Stimulated activated CD8-positive, alpha-beta memory T cell treated with anti-CD3 and anti-CD28 coated beads, Interleukin-4, amount 100 ng/mL, for 24 hours (primary cell): ENCODE measurements around the gene RAB5B.
"Not testable (repeated sequence)": the region's sequence is repeated elsewhere in the genome, so short reads cannot be mapped to it uniquely, and the experiment has no call there.

Experiments used
- DNase-seq: peaks from one replicate; pipeline ENCODE4 v3.0.0-alpha.2; 2020; ENCODE audit warnings: low read depth

RAB5B gene

GRCh38 chr12:55942055-55942454, 31.8 kb upstream of the RAB5B start:
- DNase-seq, result no peak

GRCh38 chr12:55942577-55943136, 31.2 kb upstream of the RAB5B start:
- DNase-seq, result no peak

- no peak for DNase-seq
These were observed 27.3 kb upstream of the RAB5B start for GRCh38 chr12:55946553-55946952.

GRCh38 chr12:55955344-55955743, 18.5 kb upstream of the RAB5B start:
- no peak for DNase-seq

- DNase-seq, result no peak
These were observed 17.9 kb upstream of the RAB5B start for GRCh38 chr12:55955800-55956508.

GRCh38 chr12:55957106-55957859, 16.6 kb upstream of the RAB5B start:
- no peak for DNase-seq

- DNase-seq, result no peak
These were observed 10.1 kb upstream of the RAB5B start for GRCh38 chr12:55963760-55964159.

- DNase-seq, result no peak
These were observed 8.6 kb upstream of the RAB5B start for GRCh38 chr12:55965240-55965639.

GRCh38 chr12:55965941-55966407, 7.9 kb upstream of the RAB5B start, which contains the start of gene PMEL:
Gene PMEL (minus strand): TSS chr12:55966042. CDS start chr12:55966011, 31 bp downstream.
- DNase-seq, result no peak

GRCh38 chr12:55966408-55967281, 7.2 kb upstream of the RAB5B start, which contains the start of gene CDK2:
Gene CDK2 (plus strand): TSS chr12:55966830. CDS start chr12:55967009, 179 bp downstream.
- DNase-seq, result peak; percentile 88

- no peak for DNase-seq
These were observed 4.5 kb upstream of the RAB5B start for GRCh38 chr12:55969356-55969755.

- no peak for DNase-seq
These were observed 3.1 kb upstream of the RAB5B start for GRCh38 chr12:55970775-55971174.

GRCh38 chr12:55972042-55972441, 1.8 kb upstream of the RAB5B start:
- no peak for DNase-seq

GRCh38 chr12:55972456-55972855, 1.4 kb upstream of the RAB5B start:
- DNase-seq, result no peak

- DNase-seq, result no peak
These were observed 823 bp upstream of the RAB5B start for GRCh38 chr12:55972911-55973598.

GRCh38 chr12:55974308-55974730, 441 bp downstream of the RAB5B start:
- no peak for DNase-seq

GRCh38 chr12:55978393-55978792, 4.5 kb downstream of the RAB5B start:
- no peak for DNase-seq

- DNase-seq, result no peak
These were observed 5.2 kb downstream of the RAB5B start for GRCh38 chr12:55979069-55979468.

GRCh38 chr12:55981882-55982281, 8.0 kb downstream of the RAB5B start:
- DNase-seq, result not testable (repeated sequence)

GRCh38 chr12:55982319-55982936, 8.6 kb downstream of the RAB5B start:
- no peak for DNase-seq
